Measurements from ENCODE around the gene FARP1.

GRCh38 chr13:98500963-98501421, 358.1 kb downstream of the FARP1 start:
- TF ChIP-seq CTCF (IDR thresholded peaks at IDR 0.05; ENCODE audit: insufficient read depth, low read depth, low read length): no peak
- TF ChIP-seq EZH2 (IDR thresholded peaks at IDR 0.05; ENCODE audit: insufficient read depth, low read length): no peak

All from astrocyte (in vitro differentiated cells and primary cell).